Measurements from ENCODE around the gene AHRR.

AHRR gene

DNA sequence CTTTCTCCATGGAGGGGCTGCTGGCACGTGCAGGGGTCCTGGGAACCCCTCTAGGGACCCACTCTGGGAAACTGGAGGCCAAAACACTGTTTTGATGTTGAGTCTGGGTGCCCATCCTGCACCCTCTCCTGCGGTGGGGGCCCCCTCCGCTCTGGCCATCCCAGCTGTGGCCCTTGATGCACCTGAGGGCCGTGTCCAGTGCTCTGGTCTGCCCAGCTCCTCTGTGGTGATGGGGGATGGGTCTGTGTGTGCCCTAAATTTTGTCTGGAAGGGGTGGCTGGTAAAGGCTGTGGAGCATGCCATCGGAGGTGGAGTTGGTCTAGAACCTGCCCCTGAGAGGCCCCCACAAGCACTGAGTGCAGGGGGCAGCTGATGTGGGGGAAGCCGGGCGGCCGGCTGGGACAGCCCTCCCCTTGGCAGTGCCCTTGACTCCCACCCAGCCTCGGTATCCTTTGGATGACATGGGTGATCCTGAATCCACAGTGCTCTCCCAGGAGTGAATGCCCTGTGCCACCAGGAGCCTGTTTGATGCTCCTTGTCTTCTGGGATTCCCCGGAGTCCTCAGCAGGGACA, 26.3 kb downstream of the AHRR start:
- TF ChIP-seq, protein P1, sequence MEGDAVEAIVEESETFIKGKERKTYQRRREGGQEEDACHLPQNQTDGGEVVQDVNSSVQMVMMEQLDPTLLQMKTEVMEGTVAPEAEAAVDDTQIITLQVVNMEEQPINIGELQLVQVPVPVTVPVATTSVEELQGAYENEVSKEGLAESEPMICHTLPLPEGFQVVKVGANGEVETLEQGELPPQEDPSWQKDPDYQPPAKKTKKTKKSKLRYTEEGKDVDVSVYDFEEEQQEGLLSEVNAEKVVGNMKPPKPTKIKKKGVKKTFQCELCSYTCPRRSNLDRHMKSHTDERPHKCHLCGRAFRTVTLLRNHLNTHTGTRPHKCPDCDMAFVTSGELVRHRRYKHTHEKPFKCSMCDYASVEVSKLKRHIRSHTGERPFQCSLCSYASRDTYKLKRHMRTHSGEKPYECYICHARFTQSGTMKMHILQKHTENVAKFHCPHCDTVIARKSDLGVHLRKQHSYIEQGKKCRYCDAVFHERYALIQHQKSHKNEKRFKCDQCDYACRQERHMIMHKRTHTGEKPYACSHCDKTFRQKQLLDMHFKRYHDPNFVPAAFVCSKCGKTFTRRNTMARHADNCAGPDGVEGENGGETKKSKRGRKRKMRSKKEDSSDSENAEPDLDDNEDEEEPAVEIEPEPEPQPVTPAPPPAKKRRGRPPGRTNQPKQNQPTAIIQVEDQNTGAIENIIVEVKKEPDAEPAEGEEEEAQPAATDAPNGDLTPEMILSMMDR (conservative IDR thresholded peaks at IDR 0.05) = no peak
- no peak overlapping the region for H3K27ac ChIP-seq

DNA sequence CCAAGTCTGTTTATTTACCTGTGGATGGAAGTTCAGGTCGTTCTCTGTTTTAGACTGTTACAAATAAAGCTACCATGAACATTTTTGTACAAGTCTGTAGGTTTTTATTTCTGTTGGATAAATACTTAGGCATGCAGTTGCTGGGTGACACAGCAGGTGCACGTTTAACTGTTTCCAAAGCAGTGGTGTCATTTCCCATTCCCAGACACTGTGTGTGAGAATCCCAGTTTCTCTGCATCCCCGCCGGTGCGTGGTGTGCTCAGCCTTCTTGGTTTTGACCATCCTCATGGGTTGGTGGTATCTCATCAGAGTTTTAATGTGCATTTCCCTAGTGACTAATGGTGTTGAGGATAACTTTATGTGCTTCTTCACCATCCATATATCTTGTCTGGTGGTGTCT, 27.2 kb downstream of the AHRR start:
- H3K27ac ChIP-seq = no peak overlapping the region
- TF ChIP-seq, protein P1 (conservative IDR thresholded peaks at IDR 0.05) = no peak

DNA sequence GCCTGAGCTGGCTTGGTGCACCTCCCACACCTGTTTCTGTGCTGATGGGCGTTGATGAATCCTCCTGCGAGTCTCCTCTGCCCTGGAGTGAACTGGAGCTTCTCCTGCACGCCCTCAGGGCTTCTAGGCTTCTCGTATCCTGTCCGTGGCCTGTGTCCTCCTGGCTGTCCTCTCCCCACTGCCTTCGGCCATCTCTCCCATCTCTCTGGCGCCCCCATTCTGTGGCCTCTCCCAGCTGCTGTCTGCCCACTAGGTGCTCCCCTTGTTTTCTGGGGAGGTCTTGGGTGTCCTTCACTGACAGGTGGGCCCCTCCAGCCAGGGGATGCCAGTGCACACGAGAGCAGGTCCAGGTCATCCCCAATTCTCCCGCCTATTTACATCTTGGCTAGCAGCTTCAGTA, 28.8 kb downstream of the AHRR start:
- no peak overlapping the region for H3K27ac ChIP-seq
- TF ChIP-seq, protein P1 (conservative IDR thresholded peaks at IDR 0.05) = no peak

DNA sequence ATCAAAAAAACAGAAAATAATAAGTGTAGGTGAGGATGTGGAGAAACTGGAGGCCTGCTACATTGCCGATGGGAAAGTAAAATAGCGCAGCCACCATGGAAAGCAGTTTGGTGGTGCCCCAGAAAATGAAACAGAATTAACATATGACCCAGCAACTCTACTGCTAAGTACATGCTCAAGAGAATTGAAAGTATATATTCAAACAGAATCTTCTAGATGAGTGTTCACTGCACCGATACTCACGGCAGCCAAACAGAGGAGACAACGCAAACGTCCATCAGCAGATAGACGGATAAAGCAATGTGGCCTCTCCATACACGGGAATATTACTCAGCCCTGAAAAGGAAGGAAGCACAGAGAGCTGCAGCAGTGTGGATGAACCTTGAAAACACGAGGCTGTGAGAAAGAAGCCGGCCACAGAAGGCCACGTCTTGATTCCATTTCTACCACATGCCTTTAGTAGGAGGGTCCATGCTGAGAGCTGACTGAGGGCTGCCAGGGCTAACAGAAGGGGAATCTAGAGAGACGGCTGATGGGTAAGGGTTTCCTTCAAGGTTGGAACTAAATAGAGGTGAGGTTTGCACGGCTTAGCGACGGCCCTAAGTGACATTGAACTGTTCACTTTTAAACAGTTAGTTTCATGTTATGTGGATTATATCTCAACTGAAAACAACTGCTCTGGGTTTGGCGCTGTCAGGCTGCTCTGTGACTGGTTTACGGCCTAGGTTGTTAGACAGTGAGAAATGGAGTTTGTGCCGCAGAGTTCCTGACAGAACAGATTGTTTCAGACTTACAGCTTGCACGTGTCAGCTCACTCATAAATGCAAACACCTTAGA, 29.8 kb downstream of the AHRR start:
- H3K27ac ChIP-seq = no peak overlapping the region
- TF ChIP-seq, protein P1 (conservative IDR thresholded peaks at IDR 0.05) = no peak

DNA sequence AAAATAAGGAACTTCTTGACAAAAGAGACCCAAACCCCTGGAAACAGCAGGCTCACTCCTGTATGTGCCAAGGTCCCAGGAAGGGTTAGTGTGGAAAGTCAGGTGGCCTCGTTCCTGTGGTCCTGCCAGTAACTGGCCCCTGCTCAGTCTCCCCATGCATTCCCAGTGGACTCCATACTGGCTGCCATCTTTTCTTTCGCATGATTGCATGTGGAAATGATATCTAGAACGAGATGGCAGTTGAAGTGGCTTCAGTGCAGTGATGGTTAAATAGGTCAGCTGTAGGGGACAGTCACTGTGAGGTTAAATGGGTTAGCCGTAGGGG, 30.4 kb downstream of the AHRR start:
- H3K27ac ChIP-seq = no peak overlapping the region
- TF ChIP-seq, protein P1 (conservative IDR thresholded peaks at IDR 0.05) = no peak

DNA sequence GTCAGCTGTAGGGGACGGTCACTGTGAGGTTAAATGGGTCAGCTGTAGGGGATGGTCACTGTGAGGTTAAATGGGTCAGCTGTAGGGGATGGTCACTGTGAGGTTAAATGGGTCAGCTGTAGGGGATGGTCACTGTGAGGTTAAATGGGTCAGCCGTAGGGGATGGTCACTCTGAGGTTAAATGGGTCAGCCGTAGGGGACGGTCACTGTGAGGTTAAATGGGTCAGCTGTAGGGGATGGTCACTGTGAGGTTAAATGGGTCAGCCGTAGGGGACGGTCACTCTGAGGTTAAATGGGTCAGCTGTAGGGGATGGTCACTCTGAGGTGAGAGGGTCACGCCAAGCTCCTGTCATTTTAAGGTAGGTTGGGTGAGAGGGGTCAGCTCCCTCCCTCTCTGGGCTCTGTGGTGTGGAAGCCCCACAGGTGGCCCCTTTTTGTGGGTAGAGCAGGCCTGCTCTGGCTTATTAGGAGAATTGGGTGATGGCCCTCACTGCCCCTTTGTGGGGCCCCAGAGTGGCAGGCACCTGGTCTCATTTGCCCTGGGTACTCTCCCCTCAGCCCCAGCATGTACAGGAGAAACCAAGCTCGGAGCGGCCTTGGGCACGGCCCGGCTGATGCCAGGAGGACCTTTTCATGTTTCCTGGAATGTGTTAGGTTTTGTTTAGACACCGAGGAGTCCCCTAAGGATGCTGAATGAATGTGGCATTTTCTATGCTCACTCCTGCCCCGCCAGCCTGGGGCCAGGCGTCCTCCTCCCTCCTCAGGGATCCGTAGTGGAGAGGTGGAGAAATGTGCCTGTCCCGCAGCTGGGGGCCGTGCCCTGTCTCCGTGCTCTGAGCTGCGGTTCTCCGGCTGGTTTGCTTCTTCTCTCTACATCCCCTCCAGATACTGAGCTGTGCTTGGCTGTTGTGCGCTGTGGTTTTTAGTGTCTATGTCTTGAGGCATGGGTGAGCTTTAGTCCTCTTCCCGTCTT, 31.4 kb downstream of the AHRR start:
- TF ChIP-seq, protein P1 (conservative IDR thresholded peaks at IDR 0.05) = no peak
- no peak overlapping the region for H3K27ac ChIP-seq
